GM10266 (cell line): ENCODE results near the gene ACOX2.

ENCODE experiments used
- DNase-seq: peaks from one replicate; pipeline ENCODE4 v3.0.0; 2012; ENCODE audit errors: extremely low spot score
- TF ChIP-seq, protein P1 (sequence below): IDR thresholded peaks from 2 replicates; pipeline ENCODE4 v1.5.1; 2012; ENCODE audit warnings: mild to moderate bottlenecking, low read depth; ENCODE audit not compliant: control insufficient read depth, insufficient read depth; ENCODE audit errors: missing control alignments

The ACOX2 gene

GRCh38 chr3:58551636-58552180 lies 14.7 kb upstream of the ACOX2 start:
- no peak for DNase-seq
- TF ChIP-seq, protein P1, sequence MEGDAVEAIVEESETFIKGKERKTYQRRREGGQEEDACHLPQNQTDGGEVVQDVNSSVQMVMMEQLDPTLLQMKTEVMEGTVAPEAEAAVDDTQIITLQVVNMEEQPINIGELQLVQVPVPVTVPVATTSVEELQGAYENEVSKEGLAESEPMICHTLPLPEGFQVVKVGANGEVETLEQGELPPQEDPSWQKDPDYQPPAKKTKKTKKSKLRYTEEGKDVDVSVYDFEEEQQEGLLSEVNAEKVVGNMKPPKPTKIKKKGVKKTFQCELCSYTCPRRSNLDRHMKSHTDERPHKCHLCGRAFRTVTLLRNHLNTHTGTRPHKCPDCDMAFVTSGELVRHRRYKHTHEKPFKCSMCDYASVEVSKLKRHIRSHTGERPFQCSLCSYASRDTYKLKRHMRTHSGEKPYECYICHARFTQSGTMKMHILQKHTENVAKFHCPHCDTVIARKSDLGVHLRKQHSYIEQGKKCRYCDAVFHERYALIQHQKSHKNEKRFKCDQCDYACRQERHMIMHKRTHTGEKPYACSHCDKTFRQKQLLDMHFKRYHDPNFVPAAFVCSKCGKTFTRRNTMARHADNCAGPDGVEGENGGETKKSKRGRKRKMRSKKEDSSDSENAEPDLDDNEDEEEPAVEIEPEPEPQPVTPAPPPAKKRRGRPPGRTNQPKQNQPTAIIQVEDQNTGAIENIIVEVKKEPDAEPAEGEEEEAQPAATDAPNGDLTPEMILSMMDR: no peak

DNA sequence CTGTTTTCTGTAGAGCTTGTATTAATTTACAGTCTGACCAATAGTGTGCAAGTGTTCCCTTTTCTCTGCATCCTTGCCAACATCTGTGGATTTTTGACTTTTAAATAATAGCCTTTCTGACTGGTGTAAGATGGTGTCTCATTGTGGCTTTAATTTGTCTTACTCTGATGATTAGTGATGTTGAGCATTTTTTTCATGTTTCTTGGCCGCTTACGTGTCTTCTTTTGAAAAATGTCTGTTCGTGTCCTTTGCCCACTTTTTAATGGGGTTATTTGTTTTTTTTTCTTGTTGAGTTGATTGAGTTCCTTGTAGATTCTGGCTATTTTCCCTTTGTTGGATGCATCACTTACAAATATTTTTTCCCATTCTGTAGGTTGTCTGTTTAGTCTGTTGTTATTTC lies 7.6 kb upstream of the ACOX2 start:
- TF ChIP-seq, protein P1: no peak
- DNase-seq: no peak

GRCh38 chr3:58540176-58540858 lies 3.3 kb upstream of the ACOX2 start:
- no peak for DNase-seq
- TF ChIP-seq, protein P1: no peak

DNA sequence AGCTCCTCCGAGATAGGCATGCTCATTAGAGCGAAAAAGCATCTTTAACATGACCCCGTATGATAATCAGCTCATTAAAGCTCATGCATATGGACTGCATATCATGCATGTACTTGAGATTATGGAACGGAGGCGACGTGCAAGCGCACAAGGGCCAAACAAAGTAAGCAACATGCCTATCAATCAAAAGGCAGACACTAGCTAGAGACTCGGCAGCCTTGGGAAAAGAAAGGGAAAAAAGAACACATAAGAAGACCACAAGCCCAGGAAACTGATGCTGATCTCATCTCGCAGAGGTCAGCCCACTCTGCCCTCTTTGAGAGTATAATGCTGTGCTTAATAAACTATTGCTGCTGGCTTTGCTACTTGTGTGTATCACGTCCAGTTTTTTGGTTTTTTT lies 2.6 kb upstream of the ACOX2 start:
- DNase-seq: no peak
- TF ChIP-seq, protein P1: no peak

DNA sequence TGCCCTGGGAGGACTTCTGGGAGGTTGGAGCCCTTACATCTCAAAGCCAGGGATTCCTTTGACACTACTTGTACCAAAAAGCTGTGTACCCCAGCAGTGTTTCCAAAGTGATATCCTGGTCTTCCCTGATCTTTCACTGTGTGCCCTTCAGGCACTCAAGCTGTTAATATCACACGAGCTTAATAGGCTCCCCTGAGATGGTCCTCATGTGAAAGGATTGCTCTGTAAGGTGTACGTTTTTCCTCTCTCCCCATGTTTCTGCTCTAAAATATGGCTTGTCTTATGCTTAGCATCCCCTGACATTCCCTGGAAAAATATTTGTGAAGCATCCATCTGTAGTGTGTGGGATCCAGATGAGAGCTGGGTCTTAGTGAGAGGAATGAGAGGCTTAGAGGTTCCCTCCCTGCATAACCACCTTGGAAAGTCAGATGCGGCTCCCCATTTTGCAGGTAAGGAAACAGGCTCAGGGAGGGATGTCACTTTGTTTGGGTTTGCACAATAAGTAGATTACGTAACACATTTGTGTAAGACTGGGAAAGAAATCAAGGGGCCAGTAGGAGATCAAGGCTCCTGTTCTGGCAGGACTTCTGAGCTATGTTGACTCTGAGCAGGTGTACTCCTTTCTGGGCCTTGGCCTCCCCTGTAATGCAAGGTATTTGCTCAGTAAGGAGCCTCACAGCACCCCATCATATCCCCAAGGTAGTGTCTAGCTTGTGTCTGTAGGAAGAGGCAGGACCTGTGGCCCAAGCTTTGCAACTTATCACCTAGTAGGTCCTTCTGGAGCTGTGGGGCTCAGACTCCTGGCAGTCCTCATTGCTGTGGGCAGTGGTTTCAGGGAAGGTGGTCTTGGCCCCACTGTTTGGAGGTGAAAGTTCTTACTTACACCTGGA lies 667 bp upstream of the ACOX2 start:
- DNase-seq: no peak
- TF ChIP-seq, protein P1: no peak

- DNase-seq: no peak
- TF ChIP-seq, protein P1: no peak
Measured at GRCh38 chr3:58535531-58536500, 1.2 kb downstream of the ACOX2 start.
